ENCODE results near the gene SLC6A19.

The SLC6A19 gene

DNA sequence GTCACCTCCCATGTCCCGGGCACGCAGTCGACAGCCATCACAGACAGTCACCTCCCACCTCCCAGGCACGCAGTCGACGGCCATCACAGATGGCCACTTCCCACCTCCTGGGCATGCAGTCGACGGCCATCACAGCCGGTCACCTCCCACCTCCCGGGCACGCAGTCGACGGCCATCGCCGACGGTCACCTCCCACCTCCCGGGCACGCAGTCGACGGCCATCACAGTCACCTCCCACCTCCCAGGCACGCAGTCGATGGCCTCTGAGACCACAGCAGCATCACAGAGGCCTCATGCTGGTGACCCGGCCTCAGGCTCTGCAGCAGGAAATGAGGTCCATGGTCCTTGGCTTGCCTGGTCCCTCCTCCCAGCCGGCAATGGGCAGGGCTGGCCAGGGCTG is 5.5 kb upstream of the SLC6A19 start:
- TF ChIP-seq, protein P1, sequence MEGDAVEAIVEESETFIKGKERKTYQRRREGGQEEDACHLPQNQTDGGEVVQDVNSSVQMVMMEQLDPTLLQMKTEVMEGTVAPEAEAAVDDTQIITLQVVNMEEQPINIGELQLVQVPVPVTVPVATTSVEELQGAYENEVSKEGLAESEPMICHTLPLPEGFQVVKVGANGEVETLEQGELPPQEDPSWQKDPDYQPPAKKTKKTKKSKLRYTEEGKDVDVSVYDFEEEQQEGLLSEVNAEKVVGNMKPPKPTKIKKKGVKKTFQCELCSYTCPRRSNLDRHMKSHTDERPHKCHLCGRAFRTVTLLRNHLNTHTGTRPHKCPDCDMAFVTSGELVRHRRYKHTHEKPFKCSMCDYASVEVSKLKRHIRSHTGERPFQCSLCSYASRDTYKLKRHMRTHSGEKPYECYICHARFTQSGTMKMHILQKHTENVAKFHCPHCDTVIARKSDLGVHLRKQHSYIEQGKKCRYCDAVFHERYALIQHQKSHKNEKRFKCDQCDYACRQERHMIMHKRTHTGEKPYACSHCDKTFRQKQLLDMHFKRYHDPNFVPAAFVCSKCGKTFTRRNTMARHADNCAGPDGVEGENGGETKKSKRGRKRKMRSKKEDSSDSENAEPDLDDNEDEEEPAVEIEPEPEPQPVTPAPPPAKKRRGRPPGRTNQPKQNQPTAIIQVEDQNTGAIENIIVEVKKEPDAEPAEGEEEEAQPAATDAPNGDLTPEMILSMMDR (conservative IDR thresholded peaks at IDR 0.05; ENCODE audit: low read length), result no peak
- no peak for DNase-seq (ENCODE audit: low read depth)

DNA sequence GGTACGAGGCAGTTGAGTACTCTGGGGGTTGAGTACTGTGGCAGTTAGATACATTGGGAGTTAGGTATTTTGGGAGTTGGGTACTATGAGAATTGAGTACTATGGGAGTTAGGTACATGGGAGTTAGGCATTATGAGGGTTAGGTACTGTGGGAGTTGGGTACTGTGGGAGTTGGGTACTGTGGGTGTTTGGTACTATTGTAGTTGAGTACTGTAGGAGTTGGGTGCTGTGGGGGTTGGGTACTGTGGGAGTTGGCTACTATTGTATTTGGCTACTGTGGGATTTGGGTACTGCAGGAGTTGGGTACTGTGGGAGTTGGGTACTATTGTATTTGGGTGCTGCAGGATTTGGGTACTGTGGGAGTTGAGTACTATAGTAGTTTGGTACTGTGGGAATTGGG is 4.8 kb upstream of the SLC6A19 start:
- TF ChIP-seq, protein P1 (conservative IDR thresholded peaks at IDR 0.05; ENCODE audit: low read length), result no peak
- H3K4me3 ChIP-seq (ENCODE audit: low read length), result no peak overlapping the region
- DNase-seq (ENCODE audit: low read depth), result no peak

More for the DNA sequence above, 5.5 kb upstream of the SLC6A19 start:
- H3K4me3 ChIP-seq (ENCODE audit: low read length), result no peak overlapping the region

DNA sequence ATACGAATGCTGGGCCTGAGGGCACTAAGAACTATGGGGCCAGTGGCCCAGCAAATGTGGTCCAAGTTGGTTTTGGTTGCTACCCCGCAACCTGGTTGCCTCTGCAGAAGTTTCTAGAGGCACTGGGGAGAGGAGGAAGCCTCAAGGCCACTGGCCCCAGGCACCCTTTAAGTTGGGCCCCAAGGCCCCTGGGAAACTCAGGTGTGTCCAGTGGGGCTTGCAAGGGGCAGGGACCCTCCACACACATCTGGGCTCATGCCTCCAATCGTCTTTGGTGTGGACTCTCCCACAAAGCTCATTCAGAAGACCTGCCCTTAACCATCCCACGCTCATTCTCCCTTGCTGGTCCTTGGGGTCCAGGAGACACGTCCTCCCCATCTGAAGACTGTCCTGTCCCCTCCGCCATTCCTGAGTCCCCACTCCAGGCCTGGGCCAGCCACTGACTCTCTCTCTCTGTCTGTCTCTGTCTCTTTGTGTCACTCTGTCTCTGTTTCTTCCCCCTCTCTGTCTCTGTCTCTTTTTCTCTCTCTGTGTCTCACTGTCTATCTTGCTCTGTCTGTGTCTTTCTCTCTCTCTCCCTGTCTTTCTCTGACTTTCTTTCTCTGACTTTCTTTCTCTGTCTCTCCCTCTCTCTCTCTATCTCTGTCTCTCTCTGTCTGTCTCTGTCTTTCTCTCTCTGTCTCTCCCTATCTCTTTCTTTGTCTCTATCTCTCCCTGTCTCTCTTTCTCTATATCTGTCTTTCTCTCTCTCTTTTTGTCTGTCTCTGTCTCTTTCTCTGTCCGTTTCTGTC is 3.3 kb upstream of the SLC6A19 start:
- TF ChIP-seq, protein P1 (conservative IDR thresholded peaks at IDR 0.05; ENCODE audit: low read length), result no peak
- no peak for DNase-seq (ENCODE audit: low read depth)
- no peak overlapping the region for H3K4me3 ChIP-seq (ENCODE audit: low read length)

DNA sequence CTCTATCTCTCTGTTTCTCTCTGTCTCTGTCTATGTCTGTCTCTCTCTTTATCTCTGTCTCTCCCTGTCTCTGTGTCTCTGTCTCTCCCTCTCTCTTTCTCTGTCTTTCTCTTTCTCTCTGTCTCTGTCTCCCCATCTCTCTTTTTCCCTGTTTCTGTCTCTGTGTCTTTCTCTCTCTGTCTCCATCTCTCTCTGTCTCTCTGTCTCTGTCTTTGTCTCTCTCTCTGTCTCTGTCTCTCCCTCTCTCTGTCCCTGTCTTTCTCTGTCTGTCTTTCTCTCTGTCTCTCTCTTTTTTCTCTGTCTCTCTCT is 2.1 kb upstream of the SLC6A19 start:
- DNase-seq (ENCODE audit: low read depth), result no peak
- TF ChIP-seq, protein P1 (conservative IDR thresholded peaks at IDR 0.05; ENCODE audit: low read length), result no peak
- H3K4me3 ChIP-seq (ENCODE audit: low read length), result no peak overlapping the region

DNA sequence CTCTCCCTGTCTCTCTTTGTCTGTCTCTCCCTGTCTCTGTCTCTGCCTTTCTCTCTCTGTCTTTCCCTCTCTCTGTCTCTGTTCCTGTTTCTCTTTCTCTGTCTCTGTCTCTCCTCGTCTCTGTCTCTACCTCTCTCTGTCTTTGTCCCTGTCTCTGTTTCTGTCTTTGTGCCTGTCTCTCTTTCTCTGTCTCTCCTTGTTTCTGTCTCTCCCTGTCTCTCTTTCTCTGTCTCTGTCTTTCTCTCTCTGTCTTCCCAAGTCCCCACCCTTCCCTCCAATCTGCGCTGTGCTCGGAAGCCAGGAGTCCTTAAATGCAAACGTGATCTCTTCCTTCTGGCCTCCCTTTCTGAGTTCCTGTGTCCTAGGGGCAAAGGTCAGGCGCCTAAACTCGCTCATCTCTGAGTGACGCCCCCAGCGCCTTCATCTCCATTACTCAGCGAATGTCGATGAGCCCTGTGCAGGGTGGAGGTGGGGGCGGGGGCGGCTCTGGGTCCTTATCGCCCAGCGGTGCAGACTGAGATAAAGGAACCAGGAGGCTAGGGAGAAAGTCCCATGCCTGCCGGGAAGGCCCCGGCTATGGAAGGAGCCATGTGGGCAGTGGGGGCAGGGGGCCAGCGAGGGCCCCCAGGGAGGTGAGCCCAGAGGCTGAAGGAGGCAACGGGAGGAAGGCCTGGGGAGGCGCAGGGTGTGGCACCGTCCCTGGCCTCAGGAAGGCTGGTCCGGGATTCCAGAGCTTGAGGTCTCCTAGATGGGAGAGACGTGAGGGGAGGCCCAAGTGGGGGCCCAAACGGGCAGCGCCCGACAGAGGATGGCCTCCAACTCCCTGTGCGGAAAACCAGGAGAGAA is 1.5 kb upstream of the SLC6A19 start:
- DNase-seq (ENCODE audit: low read depth), result no peak

DNA sequence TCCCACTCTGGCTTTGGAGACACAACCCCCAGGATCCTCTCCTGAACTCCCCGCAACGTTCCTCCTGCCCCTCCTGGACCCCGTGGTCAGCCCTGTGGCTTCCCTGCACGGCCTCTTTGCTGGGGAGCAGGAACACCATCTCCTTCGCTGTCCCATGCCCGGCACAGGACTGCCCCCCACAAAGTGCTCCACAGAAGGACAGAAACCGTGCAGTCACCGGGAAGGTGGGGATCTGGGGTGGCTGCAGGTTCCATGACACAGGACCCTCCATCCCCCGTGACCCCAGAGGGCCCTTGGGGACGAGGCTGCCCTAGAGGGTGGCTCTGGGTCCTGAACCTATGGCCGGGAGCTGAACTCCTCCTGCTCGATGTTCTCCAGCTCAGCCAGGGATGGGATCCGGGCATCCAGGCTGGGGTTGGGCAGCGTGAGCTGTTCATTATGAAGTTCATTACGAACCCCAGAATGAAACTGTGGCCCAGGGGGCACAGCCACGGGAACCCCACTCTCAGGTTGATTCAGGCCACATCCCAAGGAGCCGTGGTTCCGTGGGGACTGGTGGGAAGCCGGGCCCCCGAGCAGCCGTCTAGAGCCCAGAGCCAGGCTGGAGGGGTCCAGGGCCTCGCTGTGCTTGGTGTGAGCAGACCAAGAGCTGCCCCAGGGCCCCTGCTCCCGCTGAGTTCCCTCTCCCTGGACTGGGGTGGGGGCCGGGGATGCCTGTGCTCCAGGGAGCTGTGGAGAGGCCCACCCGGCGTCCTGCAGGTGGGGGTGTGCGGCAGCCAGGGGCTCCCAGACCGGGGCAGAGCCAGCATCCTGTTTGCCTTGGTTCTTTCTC is 684 bp upstream of the SLC6A19 start:
- H3K4me3 ChIP-seq (ENCODE audit: low read length), result no peak overlapping the region
- TF ChIP-seq, protein P1 (conservative IDR thresholded peaks at IDR 0.05; ENCODE audit: low read length), result no peak
- DNase-seq (ENCODE audit: low read depth), result no peak

More for the DNA sequence above, 1.5 kb upstream of the SLC6A19 start:
- H3K4me3 ChIP-seq (ENCODE audit: low read length), result no peak overlapping the region
- TF ChIP-seq, protein P1 (conservative IDR thresholded peaks at IDR 0.05; ENCODE audit: low read length), result no peak
